ENCODE measurements around the gene DYNC1I1. TPM values are rescaled to one million over a fixed set of nuclear protein-coding genes. Genes with fewer than 3 reads are reported as not detected.

Gene DYNC1I1
- 2.3 TPM for total RNA-seq

DNA sequence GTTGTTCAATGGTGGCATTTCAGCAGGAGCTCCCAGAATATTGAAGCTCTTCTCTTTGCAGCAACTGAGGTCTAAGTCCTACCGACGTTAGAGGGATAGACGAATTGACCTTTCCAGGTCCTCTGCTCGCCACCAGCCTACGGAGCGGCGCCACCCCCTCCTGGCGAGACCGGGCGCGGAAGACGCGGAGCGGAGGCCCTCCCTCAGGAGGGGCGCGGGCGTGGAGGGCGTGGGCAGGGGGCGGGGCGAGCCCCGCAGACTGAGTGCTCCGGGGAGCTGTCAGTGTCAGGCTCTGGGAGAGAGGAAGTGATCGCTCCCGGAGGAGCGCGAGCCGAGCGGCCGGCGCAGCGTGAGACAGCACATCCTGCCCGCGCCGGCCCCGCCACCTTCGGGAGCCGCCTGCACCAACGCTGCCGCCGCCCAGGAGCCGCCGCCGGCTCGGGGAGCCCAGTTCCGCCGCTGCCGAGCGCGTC lies at the start of gene DYNC1I1:
TSS of gene DYNC1I1 (plus strand) at position 257 of the 473 bp plus-strand sequence. CDS start 32,176 bp downstream, outside the sequence.

Other genes starting within 250 kb of the DYNC1I1 start
- gene PDK4, start 176.0 kb upstream of the DYNC1I1 start, total RNA-seq: 27.2 TPM

All from metanephros (tissue), 1 donor.